Measurements from ENCODE around the gene VANGL2. TPM values are rescaled to one million over a fixed set of nuclear protein-coding genes. Genes with fewer than 3 reads are reported as not detected.

The VANGL2 gene
- total RNA-seq, 1 donor from 2014 or later = 25.5 TPM

- no peaks in the 10 kb centered on the region for H3K9me3 Mint-ChIP-seq (ENCODE audit: unreplicated experiment)
- Histone ChIP-seq H3K36me3 (ENCODE audit: insufficient read depth, low read length) (peaks cover 38% of the 10 kb centered on the region), H3K9me3 (ENCODE audit: insufficient read depth, low read depth, low read length) (no peaks in the 10 kb centered on the region)
These were observed 42.9 kb upstream of the VANGL2 start for GRCh38 chr1:160357286-160358002.

GRCh38 chr1:160358073-160358472 is 42.3 kb upstream of the VANGL2 start:
- Mint-ChIP-seq H3K4me1 (ENCODE audit: low read depth, unreplicated experiment) (peaks cover 18% of the 10 kb centered on the region), H3K27ac (ENCODE audit: unreplicated experiment) (no peak overlapping the region), H3K9me3 (ENCODE audit: unreplicated experiment) (no peaks in the 10 kb centered on the region), H3K36me3 (ENCODE audit: low read depth, unreplicated experiment) (peaks cover 44% of the 10 kb centered on the region), H3K4me3 (ENCODE audit: unreplicated experiment) (no peak overlapping the region), H3K27me3 (ENCODE audit: low read depth, unreplicated experiment) (no peaks in the 10 kb centered on the region)
- Histone ChIP-seq H3K27me3 (ENCODE audit: insufficient read depth, low read length) (no peaks in the 10 kb centered on the region), H3K4me2 (ENCODE audit: low read length) (no peak overlapping the region), H3K9me3 (ENCODE audit: insufficient read depth, low read depth, low read length) (no peaks in the 10 kb centered on the region), H3K4me1 (ENCODE audit: insufficient read depth, low read length) (no peaks in the 10 kb centered on the region), H3K9ac (ENCODE audit: low read length) (no peak overlapping the region), H4K20me1 (ENCODE audit: insufficient read depth, low read length) (peaks cover 11% of the 10 kb centered on the region), H3K27ac (ENCODE audit: low read depth, low read length) (no peak overlapping the region), H3K36me3 (ENCODE audit: insufficient read depth, low read length) (peaks cover 32% of the 10 kb centered on the region), H3K79me2 (ENCODE audit: insufficient read depth, low read length) (no peaks in the 10 kb centered on the region), H3K4me3 (ENCODE audit: insufficient read depth, low read depth, low read length) (no peak overlapping the region), H2AFZ (ENCODE audit: low read depth, low read length) (no peak overlapping the region)
- no peak for DNase-seq (ENCODE audit: low read depth)
- TF ChIP-seq, protein P1, sequence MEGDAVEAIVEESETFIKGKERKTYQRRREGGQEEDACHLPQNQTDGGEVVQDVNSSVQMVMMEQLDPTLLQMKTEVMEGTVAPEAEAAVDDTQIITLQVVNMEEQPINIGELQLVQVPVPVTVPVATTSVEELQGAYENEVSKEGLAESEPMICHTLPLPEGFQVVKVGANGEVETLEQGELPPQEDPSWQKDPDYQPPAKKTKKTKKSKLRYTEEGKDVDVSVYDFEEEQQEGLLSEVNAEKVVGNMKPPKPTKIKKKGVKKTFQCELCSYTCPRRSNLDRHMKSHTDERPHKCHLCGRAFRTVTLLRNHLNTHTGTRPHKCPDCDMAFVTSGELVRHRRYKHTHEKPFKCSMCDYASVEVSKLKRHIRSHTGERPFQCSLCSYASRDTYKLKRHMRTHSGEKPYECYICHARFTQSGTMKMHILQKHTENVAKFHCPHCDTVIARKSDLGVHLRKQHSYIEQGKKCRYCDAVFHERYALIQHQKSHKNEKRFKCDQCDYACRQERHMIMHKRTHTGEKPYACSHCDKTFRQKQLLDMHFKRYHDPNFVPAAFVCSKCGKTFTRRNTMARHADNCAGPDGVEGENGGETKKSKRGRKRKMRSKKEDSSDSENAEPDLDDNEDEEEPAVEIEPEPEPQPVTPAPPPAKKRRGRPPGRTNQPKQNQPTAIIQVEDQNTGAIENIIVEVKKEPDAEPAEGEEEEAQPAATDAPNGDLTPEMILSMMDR (IDR thresholded peaks at IDR 0.05; ENCODE audit: insufficient read depth, low read depth, low read length) = no peak
- TF ChIP-seq EZH2 (IDR thresholded peaks at IDR 0.05; ENCODE audit: insufficient read depth, low read length) = no peak
- FAIRE-seq = no peak

More at GRCh38 chr1:160357286-160358002, 42.9 kb upstream of the VANGL2 start:
- Histone ChIP-seq H3K27ac (ENCODE audit: low read depth, low read length) (no peak overlapping the region), H4K20me1 (ENCODE audit: insufficient read depth, low read length) (peaks cover 11% of the 10 kb centered on the region), H2AFZ (ENCODE audit: low read depth, low read length) (no peak overlapping the region), H3K4me2 (ENCODE audit: low read length) (no peak overlapping the region), H3K79me2 (ENCODE audit: insufficient read depth, low read length) (no peaks in the 10 kb centered on the region), H3K4me1 (ENCODE audit: insufficient read depth, low read length) (no peaks in the 10 kb centered on the region), H3K27me3 (ENCODE audit: insufficient read depth, low read length) (no peaks in the 10 kb centered on the region), H3K9ac (ENCODE audit: low read length) (no peak overlapping the region), H3K4me3 (ENCODE audit: insufficient read depth, low read depth, low read length) (no peak overlapping the region)
- FAIRE-seq = no peak
- H3K27me3 Mint-ChIP-seq (ENCODE audit: low read depth, unreplicated experiment) = no peaks in the 10 kb centered on the region
- no peak for TF ChIP-seq EZH2 (IDR thresholded peaks at IDR 0.05; ENCODE audit: insufficient read depth, low read length)
- TF ChIP-seq, protein P1 (IDR thresholded peaks at IDR 0.05; ENCODE audit: insufficient read depth, low read depth, low read length) = no peak
- no peak for DNase-seq (ENCODE audit: low read depth)
- H3K27ac Mint-ChIP-seq (ENCODE audit: unreplicated experiment) = no peak overlapping the region
- H3K4me3 Mint-ChIP-seq (ENCODE audit: unreplicated experiment) = no peak overlapping the region
- peaks cover 15% of the 10 kb centered on the region for H3K4me1 Mint-ChIP-seq (ENCODE audit: low read depth, unreplicated experiment)
- H3K36me3 Mint-ChIP-seq (ENCODE audit: low read depth, unreplicated experiment) = peaks cover 48% of the 10 kb centered on the region

All from astrocyte (in vitro differentiated cells and primary cell).